ENCODE results near the gene SYTL1. TPM values are rescaled to one million over a fixed set of nuclear protein-coding genes. Genes with fewer than 3 reads are reported as not detected.

SYTL1 gene, protein sequence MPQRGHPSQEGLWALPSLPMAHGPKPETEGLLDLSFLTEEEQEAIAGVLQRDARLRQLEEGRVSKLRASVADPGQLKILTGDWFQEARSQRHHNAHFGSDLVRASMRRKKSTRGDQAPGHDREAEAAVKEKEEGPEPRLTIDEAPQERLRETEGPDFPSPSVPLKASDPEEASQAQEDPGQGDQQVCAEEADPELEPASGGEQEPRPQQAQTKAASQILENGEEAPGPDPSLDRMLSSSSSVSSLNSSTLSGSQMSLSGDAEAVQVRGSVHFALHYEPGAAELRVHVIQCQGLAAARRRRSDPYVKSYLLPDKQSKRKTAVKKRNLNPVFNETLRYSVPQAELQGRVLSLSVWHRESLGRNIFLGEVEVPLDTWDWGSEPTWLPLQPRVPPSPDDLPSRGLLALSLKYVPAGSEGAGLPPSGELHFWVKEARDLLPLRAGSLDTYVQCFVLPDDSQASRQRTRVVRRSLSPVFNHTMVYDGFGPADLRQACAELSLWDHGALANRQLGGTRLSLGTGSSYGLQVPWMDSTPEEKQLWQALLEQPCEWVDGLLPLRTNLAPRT
- 10 to 100 TPM; 27.3 to 30.4 TPM for total RNA-seq

DNA sequence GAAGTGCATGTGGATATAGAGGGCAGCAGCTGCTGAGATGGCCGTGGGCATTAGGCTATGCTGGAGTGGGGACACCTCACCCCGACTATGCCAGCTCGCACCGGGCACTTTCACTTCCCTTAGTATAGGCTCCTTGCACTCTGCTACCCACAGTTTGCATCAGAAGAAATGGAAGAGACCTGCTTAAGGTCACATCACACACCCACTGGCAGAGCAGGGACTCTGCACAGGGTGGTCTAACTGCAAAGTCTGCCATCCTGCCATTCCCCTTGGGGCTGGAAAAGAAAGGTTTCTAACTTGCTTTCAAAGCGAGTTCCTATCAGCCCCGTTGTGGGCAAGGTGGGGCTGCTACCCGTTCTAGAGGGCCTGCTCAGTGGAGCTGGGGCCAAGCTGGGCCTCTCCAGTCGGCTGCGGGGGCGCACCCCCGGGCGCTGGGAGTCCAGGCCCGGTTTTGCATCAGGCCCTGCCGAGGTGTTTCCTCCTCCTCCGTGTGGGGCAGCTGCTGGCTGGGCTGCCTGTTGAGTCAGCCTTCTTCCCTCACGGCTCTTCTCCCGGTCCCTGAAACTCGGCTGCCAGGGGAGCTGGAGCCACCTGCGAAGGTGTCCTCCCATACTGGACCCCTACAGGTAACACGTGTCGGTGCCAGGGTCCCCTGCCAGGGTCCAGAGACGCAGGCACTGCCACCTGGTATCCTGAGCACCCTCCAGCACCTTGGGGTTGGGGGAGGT is at the start of gene SYTL1:
Gene SYTL1, plus strand, starts transcription at position 498 of the 728 bp plus-strand sequence. CDS start 3,313 bp downstream, outside the sequence.
- Mint-ChIP-seq H3K27me3 (no peaks in the 10 kb centered on the region), H3K9me3 (no peaks in the 10 kb centered on the region), H3K27ac (peak within 1 kb of the TSS; percentile 92), H3K4me1 (ENCODE audit: low read depth) (peaks cover 51% of the 10 kb centered on the region), H3K4me3 (peak within 1 kb of the TSS; percentile 84), H3K36me3 (peaks cover 2% of the 10 kb centered on the region)
- DNase-seq = peak; percentile 80
- intact Hi-C loops (cut with micrococcal nuclease) = loop anchor here (1.0 to 2.0 kb wide), 3 partner anchors 15 to 23 kb away; partner anchors contain the start of gene TMEM222
- ChIA-PET CTCF (interaction anchor here (1.1 to 9.8 kb wide), 8 partner anchors 8 to 187 kb away, joined by 3 to 80 read pairs (median 5); partner anchors contain the start of genes MAP3K6 and SLC9A1), POLR2A (interaction anchor here (1.0 to 1.6 kb wide), 3 partner anchors 15 to 25 kb away, joined by 4 to 6 read pairs (median 5); partner anchors contain the start of gene TMEM222)

DNA sequence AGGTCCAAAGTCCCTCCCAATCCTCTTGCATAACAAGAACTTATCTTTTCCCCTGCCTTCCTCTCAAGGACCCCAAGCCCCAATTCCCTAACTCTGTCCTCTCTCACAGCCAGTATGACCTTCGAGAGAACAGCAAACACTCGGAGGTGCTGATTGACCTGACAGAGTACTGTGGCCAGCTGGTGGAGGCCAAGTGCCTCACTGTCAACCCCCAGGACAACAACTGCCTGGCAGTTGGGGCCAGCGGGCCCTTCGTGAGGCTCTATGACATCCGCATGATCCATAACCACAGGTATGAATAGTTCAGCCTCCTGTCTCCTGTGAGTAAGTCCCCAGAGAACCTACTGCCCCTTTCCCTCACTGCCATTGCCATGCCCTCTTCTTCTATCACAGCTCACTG is 49.7 kb upstream of the SYTL1 start:
- no peak for DNase-seq
- POLR2A ChIA-PET = no interaction called here
- intact Hi-C loops (cut with micrococcal nuclease) = no loop called here
- Mint-ChIP-seq H3K36me3 (peaks cover 8% of the 10 kb centered on the region), H3K9me3 (no peaks in the 10 kb centered on the region), H3K27me3 (no peaks in the 10 kb centered on the region), H3K4me3 (no peak overlapping the region), H3K4me1 (ENCODE audit: low read depth) (no peaks in the 10 kb centered on the region), H3K27ac (no peak overlapping the region)
- CTCF ChIA-PET = interaction anchor here (2.3 kb wide), 1 partner anchor 9 kb away, joined by 11 read pairs; no protein-coding TSS in a partner anchor

DNA sequence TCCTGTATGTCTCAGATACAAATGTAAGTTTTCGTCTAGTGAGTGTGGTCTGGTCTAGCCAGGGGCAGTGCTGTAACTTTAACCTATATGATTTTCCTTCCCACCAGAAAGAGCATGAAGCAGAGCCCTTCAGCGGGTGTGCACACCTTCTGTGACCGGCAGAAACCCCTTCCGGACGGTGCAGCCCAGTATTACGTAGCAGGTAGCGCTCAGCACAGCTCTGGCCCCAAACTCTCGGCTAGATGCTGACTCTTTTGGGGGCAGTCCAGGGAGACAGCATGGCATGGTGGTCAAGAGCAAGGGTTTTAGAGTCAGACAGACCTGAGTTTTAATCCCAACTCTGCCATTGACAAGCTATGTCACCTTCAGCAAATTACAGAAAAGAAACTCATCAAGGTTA is 47.9 kb upstream of the SYTL1 start:
- Mint-ChIP-seq H3K36me3 (peaks cover 4% of the 10 kb centered on the region), H3K4me1 (ENCODE audit: low read depth) (no peaks in the 10 kb centered on the region), H3K27me3 (no peaks in the 10 kb centered on the region), H3K27ac (no peak overlapping the region), H3K9me3 (no peaks in the 10 kb centered on the region), H3K4me3 (no peak overlapping the region)
- no peak for DNase-seq
- POLR2A ChIA-PET = no interaction called here
- CTCF ChIA-PET = interaction anchor here (0.7 to 12.2 kb wide), 10 partner anchors 10 to 369 kb away, joined by 3 to 257 read pairs (median 6); partner anchors contain the start of gene AHDC1
- intact Hi-C loops (cut with micrococcal nuclease) = no loop called here

DNA sequence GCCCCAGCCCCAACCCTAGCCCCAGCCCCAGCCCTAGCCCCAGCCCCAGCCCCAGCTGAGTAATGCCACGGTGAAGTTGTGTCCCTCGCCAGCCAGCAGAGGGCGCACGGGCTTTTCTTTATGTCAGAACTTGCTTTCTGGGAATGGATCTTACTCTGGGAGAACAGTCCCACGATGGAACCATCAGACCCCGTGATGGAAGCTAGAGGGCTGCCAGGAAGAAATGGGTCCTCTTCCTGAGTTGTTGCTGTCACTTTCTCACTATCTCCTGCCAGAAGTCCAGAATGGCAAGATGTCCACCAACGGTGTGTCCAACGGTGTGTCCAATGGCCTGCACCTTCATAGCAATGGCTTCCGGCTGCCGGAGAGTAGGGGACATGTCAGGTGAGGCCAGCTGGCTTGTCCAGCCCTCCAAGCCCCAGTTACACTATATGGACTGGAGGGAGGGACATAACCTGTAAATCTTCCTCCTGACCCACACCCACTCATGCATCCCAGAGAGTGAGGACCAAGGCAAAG is 45.0 kb upstream of the SYTL1 start:
- intact Hi-C loops (cut with micrococcal nuclease) = no loop called here
- POLR2A ChIA-PET = no interaction called here
- peaks cover 6% of the 10 kb centered on the region for H3K36me3 Mint-ChIP-seq

DNA sequence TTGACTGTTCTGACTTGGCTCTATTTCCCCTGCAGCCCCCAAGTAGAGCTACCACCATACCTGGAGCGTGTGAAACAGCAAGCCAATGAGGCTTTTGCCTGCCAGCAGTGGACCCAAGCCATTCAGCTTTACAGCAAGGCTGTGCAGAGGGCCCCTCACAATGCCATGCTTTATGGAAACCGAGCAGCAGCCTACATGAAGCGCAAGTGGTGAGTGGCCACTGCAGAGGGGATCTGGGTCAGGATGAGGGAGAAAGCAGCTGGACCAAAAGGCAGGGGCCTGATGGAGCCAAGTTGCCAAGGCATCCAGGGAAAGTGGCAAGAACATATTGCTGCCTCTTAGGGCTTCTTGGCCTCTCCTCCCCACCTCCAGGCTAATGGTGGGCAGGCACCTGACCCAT is 43.9 kb upstream of the SYTL1 start:
- no peaks in the 10 kb centered on the region for H3K4me1 Mint-ChIP-seq (ENCODE audit: low read depth)
- H3K9me3 Mint-ChIP-seq = no peaks in the 10 kb centered on the region
- H3K27me3 Mint-ChIP-seq = no peaks in the 10 kb centered on the region
- intact Hi-C loops (cut with micrococcal nuclease) = no loop called here
- CTCF ChIA-PET = interaction anchor here (0.6 to 12.2 kb wide), 29 partner anchors 10 to 365 kb away, joined by 3 to 257 read pairs (median 7); partner anchors contain the start of genes AHDC1, CD164L2, GPR3 and TMEM222
- POLR2A ChIA-PET = no interaction called here
- no peak for DNase-seq
- no peak overlapping the region for H3K4me3 Mint-ChIP-seq
- peaks cover 1% of the 10 kb centered on the region for H3K36me3 Mint-ChIP-seq
- no peak overlapping the region for H3K27ac Mint-ChIP-seq

More for the DNA sequence above, 45.0 kb upstream of the SYTL1 start:
- Mint-ChIP-seq H3K4me1 (ENCODE audit: low read depth) (no peaks in the 10 kb centered on the region), H3K9me3 (no peaks in the 10 kb centered on the region), H3K27me3 (no peaks in the 10 kb centered on the region), H3K4me3 (no peak overlapping the region), H3K27ac (no peak overlapping the region)
- DNase-seq = peak; percentile 73
- CTCF ChIA-PET = interaction anchor here (0.6 to 12.2 kb wide), 66 partner anchors 11 to 375 kb away, joined by 3 to 257 read pairs (median 4); partner anchors contain the start of genes AHDC1, CD164L2, GPR3 and IFI6

DNA sequence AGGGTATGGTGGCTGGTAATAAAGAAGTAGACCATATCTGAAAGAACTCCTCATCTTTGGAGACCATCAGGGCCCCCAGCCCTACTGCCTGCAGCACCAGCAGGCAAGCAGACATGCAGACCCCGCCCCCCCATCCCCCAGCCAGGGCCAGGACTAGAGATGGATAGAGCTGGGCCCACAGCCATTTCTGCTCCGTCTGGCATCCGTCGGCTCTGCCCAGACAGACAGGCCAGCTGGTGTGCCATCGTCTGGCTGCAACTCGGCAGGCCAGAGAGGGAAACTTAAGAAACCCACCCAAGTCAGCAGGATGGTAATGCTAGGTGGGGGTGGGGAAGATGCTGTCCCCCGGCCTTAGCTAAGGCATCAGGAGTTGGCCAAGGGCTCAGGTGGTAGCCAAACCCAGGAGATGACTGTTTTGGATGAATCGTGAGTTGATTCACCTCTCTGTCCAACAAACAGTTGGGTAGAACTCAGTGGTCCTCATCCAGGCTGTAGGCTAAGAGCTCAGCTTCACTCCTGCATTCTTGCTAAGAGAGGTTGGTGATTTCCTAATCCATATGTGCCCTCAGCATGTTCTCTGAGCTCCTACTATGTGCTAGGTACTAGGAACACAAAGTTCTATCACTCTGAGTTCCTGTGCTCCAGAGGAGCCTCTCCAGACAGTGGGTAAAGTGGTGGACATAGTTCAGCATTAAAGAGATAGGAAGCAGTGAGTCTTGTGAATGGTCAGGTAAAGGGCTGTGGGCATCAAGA is 43.0 kb upstream of the SYTL1 start:
- Mint-ChIP-seq H3K4me3 (no peak overlapping the region), H3K27ac (no peak overlapping the region), H3K9me3 (no peaks in the 10 kb centered on the region), H3K4me1 (ENCODE audit: low read depth) (no peaks in the 10 kb centered on the region), H3K36me3 (peaks cover 4% of the 10 kb centered on the region), H3K27me3 (no peaks in the 10 kb centered on the region)
- intact Hi-C loops (cut with micrococcal nuclease) = no loop called here
- CTCF ChIA-PET = interaction anchor here (0.7 to 12.2 kb wide), 23 partner anchors 9 to 364 kb away, joined by 3 to 257 read pairs (median 7); partner anchors contain the start of genes AHDC1, CD164L2, GPR3 and TMEM222
- POLR2A ChIA-PET = interaction anchor here (0.6 kb wide), 1 partner anchor 300 kb away, joined by 4 read pairs; no protein-coding TSS in a partner anchor
- DNase-seq = no peak

DNA sequence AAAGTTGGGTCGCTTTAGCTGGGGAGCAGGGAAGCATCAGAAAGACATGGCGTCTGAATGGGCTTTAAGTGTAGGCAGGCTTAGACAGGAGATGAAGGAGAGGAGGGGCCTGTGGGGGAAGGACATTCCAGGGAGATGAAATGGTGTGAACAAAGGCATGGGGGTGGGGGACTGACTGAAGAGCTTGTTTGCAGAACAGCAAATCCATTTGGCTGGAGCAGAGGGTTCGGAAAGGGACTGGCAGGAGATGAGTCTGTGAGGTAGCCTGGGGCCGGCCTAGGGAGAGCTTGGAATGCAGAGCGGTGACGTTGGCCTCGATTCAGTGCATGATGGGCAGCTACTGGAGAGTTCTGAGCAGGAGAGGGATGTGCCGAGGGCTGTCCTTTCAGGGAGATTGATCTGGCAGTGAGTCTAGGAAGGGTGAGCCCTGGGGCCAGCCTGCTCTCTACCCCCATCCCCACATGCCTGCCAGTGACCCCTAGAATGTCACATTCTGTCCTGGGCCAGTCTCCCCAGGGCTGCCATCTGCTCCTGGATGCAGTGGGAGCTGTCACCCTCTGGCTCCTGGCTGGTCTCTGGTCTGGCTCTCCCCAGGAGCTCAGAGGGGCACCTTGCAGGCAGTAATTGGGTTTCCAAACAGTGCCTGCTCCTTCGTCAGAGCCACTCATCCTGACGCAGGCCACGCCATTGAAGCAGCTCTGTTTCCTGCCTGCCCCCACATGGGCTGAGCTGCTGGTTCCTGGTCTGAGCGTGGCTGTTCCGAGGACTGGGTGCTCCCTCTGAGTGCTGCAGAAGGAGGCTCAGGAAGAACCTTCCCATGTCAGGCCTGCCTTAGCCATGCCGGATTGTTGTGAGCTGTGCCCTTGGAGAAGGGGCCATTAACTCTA is 42.2 kb upstream of the SYTL1 start:
- POLR2A ChIA-PET = no interaction called here
- H3K4me3 Mint-ChIP-seq = no peak overlapping the region
- H3K36me3 Mint-ChIP-seq = peaks cover 4% of the 10 kb centered on the region
- no peak for DNase-seq
- H3K4me1 Mint-ChIP-seq (ENCODE audit: low read depth) = no peaks in the 10 kb centered on the region
- H3K27ac Mint-ChIP-seq = no peak overlapping the region
- no peaks in the 10 kb centered on the region for H3K9me3 Mint-ChIP-seq
- CTCF ChIA-PET = interaction anchor here (0.8 to 12.2 kb wide), 37 partner anchors 8 to 377 kb away, joined by 3 to 257 read pairs (median 7); partner anchors contain the start of genes AHDC1, CD164L2, GPR3 and MAP3K6
- no peaks in the 10 kb centered on the region for H3K27me3 Mint-ChIP-seq
- intact Hi-C loops (cut with micrococcal nuclease) = loop anchor here (2.0 kb wide), 1 partner anchor 307 kb away; no protein-coding TSS in a partner anchor

DNA sequence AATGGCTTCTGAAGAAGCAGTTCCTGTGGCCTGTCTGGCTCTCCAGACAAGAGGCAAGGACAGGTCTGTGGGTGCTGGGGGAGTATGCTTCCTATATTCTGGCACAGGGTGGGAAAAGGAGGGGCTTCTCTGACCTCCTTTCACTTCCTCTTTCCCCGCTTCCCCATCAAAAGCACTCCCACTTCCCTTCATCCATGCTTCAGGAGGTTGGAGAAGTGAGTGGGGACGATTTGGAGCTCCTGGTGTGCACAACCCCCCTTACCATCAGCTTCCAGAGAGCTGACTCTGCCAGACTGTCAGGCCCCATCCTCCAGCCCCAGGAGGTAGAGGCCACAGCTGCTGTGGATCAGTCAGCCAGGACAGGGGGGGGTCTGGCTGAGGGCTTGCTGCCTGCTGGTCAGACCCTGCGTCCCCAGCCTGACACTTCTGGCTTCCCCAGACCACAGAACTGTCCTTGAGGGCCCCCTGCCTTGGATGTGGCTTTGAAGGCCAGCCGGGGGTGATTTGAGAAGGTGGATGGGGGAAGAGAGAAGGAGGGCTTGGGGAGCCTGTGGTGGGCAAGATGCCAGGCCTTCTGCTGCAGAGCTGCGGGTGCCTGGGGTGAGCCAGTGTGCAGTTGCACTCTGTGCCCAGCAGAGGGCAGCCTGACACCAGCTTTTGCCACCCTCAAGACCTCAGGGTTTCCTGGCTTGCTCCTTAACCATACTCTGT is 41.3 kb upstream of the SYTL1 start:
- DNase-seq = peak; percentile 83
- CTCF ChIA-PET = interaction anchor here (0.5 to 12.2 kb wide), 60 partner anchors 8 to 922 kb away, joined by 3 to 257 read pairs (median 4); partner anchors contain the start of genes AHDC1, CD164L2, GPR3 and MAP3K6
- peaks cover 4% of the 10 kb centered on the region for H3K36me3 Mint-ChIP-seq
- H3K27me3 Mint-ChIP-seq = no peaks in the 10 kb centered on the region
- POLR2A ChIA-PET = interaction anchor here (1.0 kb wide), 1 partner anchor 95 kb away, joined by 4 read pairs; no protein-coding TSS in a partner anchor
- intact Hi-C loops (cut with micrococcal nuclease) = loop anchor here (1.0 to 2.0 kb wide), 2 partner anchors 88 to 306 kb away; no protein-coding TSS in a partner anchor
- no peak overlapping the region for H3K27ac Mint-ChIP-seq
- no peaks in the 10 kb centered on the region for H3K4me1 Mint-ChIP-seq (ENCODE audit: low read depth)
- no peak overlapping the region for H3K4me3 Mint-ChIP-seq
- no peaks in the 10 kb centered on the region for H3K9me3 Mint-ChIP-seq

DNA sequence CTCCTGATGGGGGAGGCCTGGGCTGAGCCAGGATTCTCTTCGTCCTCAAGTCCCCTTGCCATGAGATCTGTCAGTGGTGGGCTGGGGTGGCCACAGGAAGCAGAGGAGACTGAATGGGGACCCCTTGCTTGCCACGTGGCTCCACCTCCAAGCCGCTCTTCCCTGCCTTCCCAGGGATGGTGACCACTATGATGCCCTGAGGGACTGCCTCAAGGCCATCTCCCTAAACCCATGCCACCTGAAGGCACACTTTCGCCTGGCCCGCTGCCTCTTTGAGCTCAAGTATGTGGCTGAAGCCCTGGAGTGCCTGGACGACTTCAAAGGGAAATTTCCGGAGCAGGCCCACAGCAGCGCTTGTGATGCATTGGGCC is 40.8 kb upstream of the SYTL1 start:
- ChIA-PET CTCF (interaction anchor here (0.5 to 12.2 kb wide), 54 partner anchors 9 to 481 kb away, joined by 3 to 257 read pairs (median 4); partner anchors contain the start of genes AHDC1, CD164L2, GPR3 and MAP3K6), POLR2A (interaction anchor here (1.0 kb wide), 1 partner anchor 95 kb away, joined by 4 read pairs; no protein-coding TSS in a partner anchor)
- no peak overlapping the region for H3K27ac Mint-ChIP-seq
- H3K4me1 Mint-ChIP-seq (ENCODE audit: low read depth) = no peaks in the 10 kb centered on the region
- no peak for DNase-seq
- no peak overlapping the region for H3K4me3 Mint-ChIP-seq
- H3K36me3 Mint-ChIP-seq = peaks cover 4% of the 10 kb centered on the region
- no peaks in the 10 kb centered on the region for H3K9me3 Mint-ChIP-seq
- no peaks in the 10 kb centered on the region for H3K27me3 Mint-ChIP-seq
- intact Hi-C loops (cut with micrococcal nuclease) = loop anchor here (1.0 to 2.0 kb wide), 2 partner anchors 87 to 306 kb away; no protein-coding TSS in a partner anchor
